GM03348 (cell line): ENCODE measurements around the gene LPAR6.
"Not testable (repeated sequence)": the region's sequence is repeated elsewhere in the genome, so short reads cannot be mapped to it uniquely, and the experiment has no call there.

Experiments
- DNase-seq: peaks from one replicate; pipeline ENCODE4 v3.0.0; 2012; ENCODE audit warnings: low spot score

Gene LPAR6

DNA sequence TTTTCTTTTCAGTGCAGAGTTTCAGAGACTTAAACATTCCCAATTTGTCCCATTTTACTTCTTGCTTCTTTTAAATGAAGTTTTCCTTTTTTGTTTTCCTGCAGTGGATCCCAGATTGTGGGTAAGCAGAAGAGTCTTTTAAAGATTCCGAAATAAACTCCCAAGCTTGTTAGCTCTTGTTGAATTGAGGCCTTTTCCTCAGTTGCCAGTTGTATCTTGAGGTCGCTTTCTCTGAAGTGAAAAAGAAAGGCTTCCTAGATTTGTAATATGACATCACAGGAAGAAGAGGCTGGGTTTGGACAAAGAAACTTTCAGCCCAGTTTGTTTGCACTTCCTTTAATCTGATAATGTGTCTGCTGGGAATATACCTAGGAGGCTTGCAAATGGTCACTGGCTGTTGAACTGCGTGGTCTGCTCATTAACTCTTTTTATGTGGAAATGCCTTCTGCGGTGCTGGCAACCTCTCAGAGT, at the start of gene LPAR6:
Gene LPAR6 (minus strand): TSS at position 233 of the 471 bp plus-strand sequence. CDS start 690 bp downstream, outside the sequence.
- peak; percentile 30 for DNase-seq

DNA sequence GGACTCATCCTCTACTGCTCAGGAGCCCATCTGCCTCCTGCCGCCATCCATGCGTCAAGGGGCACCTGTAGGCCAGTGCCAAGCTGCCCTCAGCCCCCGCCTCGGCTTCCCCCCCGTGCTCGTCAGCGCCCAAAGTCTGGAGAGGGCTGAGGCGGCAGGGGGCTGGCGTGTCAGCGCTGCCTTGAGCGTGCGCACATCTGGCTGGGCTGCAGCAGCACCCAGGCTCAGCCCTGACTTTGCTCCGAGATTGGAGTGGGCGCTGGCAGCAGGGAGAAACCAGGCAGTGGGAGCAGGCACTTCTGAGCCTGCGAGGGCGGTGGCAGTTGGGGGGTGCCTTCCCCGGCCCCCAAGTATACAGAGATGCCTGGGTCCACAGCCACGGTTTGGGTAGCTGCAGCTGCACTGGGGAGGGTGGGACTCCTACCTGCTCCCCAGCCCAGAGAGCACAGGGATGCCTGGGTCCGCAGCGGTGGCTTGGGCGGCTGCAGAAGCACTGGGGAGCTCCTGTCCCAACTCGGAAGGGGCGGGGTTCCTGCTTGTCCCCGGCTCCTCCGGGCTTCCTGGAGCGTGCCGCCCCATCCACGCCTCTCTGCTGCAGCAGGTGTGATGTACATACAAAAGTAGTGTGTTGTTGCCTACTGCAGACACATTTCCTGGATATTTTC, 44.8 kb upstream of the LPAR6 start:
- DNase-seq, result no peak

DNA sequence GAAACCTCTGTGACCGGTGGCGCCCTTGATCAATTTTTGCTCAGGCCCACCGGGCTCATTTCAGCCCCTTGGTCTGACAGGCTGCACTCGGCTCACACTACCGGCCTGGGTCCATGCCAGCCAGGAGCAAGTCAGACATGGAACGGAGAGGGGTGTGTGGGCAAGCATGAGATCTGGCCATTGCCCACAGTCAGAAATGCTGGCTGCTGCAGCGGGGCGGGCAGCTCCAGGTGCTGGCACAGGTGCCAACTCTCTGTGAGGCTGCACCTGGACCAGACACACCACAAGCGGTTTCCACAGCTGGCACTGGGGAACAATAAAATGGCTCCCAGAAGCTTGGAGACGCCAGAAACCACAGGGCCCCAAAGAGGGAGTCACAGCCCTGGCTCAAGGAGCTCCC, 43.6 kb upstream of the LPAR6 start:
- DNase-seq, result no peak

GRCh38 chr13:48451196-48451595, 38.3 kb upstream of the LPAR6 start:
- not testable (repeated sequence) for DNase-seq

DNA sequence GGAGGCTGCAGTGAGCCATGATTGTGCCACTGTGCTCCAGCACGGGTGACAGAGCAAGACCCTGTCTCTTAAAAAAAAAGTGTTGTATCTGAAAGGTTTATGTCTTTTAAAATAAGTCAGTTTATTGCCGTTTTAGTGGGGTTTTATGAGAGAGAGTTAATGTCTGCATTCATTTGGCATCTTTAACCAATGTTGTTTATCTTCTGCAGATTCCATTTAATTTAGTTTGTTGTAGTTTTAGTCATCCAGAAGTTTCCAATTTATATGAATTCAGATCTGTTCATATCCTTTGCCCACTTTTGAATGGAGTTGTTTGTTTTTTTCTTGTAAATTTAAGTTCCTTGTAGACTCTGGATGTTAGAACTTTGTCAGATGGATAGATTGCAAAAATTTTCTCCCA, 36.7 kb upstream of the LPAR6 start:
- DNase-seq, result no peak

GRCh38 chr13:48448959-48449614, 36.2 kb upstream of the LPAR6 start:
- DNase-seq, result peak; percentile 58

- DNase-seq, result no peak
Measured at GRCh38 chr13:48448285-48448958, 35.5 kb upstream of the LPAR6 start.

- peak; percentile 58 for DNase-seq
Measured at GRCh38 chr13:48446464-48446863, 33.6 kb upstream of the LPAR6 start.

DNA sequence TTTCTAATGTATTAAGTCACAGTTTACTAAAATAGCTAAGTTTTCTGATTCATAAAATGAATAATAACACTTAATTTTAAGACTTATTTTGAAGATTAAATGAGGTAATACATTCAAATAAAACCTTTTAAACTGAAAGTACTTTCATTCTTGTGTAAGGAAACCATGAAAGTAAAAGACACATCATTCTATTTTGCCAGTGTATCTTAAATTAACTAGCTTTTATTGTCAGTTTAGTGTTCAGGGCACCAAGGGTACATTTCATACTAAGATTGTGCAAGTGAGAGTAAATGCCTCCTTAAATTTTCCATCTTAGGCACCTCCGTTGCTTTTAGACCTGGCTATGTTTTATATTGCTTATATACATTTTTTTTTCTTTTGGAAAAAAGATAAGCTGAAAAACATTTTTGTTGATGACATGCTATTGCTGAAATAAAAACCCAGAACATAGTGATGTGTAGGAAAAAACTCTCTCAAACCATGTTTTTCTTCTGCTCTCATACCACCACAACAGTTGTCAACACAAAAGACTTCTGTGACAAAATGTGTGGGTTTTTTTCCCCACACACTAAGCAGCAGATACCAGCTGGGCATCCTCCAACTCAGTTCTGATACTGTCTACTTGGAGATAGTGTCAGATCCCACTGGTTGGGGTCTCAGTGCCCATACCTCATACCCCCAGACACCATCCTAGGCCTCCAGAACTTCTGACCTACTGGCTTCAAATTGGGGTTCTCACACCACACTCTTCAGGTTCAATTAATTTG, 30.7 kb upstream of the LPAR6 start:
- no peak for DNase-seq

GRCh38 chr13:48437371-48437770, 24.5 kb upstream of the LPAR6 start:
- peak; percentile 5 for DNase-seq

DNA sequence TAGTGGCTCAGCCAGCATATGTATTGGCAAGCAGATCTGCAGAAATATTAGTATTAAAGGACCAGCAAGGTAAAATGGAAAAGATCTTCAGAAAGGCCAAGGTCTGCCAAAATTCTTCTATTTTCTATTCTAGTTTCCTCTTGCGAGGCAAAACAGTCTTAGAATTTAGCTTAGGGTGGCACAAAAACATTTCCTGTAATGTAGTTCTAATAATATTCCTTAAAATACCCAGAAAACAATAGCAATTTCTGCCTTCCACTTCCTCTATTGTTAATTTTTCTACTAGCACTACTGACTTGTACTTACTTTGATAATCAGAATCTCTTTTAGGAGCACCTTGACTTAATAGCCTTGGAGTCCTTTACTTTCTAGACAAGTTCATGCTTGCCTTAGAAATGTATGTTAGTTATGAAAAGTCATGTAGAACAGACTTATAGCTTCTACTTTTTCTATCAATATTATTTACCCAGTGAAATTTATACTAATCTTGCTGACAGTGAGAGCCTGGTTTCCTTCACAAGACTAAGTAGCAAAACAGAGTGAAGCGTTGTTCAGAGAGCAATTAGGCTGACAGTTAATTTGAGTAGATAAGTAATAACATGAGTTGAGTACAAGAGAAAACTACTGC, 23.9 kb upstream of the LPAR6 start:
- DNase-seq, result no peak

- DNase-seq, result no peak
Measured at GRCh38 chr13:48434200-48434599, 21.3 kb upstream of the LPAR6 start.

GRCh38 chr13:48431987-48432615, 19.2 kb upstream of the LPAR6 start:
- peak; percentile 51 for DNase-seq

- peak; percentile 17 for DNase-seq
Measured at GRCh38 chr13:48431431-48431830, 18.5 kb upstream of the LPAR6 start.

DNA sequence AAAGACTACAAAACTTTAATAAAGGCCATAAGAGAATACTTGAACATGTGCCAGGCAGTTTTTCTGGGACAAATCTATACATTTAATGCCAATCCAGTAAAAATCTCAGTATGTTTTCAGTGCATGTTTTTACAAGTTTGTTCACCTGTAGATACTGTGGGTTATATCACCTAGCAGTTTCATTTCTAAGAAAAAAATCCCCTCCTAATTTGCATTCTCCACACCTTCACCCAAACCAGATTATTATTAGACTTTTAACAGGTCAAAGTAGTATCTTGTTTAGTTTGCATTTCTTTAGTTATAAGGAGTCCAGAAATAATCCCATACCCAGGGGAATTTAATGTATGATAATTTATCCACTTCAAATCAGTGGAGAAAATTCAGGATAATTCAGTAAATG, 17.0 kb upstream of the LPAR6 start:
- no peak for DNase-seq

DNA sequence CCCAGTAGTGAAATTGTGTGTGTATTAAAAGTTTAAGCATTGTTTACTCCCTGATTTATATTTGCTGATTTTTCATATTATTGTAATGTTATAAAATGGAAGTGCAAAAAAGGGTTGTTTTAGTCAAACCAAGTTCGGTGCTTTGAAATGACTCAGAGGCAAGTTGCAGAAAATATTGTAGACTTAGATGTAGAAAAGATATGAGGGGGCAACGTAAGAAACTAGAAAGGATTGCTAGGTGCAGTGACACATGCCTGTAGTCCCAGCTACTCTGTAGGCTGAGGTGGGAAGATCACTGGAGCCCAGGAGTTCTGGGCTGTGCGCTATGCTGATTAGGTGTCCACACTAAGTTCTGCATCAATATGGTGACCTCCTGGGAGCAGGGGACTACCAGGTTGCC, 16.1 kb upstream of the LPAR6 start:
- DNase-seq, result no peak

DNA sequence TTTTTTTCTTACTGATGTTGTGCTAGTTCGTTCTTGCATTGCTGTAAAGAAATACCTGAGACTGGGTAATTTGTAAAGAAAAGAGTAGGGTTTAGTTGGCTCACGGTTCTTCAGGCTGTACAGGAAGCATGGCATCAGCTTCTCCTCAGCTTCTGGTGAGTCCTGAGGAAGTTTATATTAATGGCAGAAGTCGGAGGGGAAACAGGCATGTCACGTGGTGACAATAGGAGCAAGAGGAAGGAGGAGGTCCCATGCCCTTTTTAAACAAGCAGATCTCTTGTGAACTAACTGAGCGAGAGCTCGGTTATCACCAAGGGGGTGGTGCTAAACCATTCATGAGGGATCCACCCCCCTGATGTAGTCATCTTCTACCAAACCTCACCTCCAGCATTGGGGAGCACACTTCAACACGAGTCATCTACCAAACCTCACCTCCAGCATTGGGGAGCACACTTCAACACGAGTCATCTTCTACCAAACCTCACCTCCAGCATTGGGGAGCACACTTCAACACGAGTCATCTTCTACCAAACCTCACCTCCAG, 13.9 kb upstream of the LPAR6 start:
- DNase-seq, result not testable (repeated sequence)

DNA sequence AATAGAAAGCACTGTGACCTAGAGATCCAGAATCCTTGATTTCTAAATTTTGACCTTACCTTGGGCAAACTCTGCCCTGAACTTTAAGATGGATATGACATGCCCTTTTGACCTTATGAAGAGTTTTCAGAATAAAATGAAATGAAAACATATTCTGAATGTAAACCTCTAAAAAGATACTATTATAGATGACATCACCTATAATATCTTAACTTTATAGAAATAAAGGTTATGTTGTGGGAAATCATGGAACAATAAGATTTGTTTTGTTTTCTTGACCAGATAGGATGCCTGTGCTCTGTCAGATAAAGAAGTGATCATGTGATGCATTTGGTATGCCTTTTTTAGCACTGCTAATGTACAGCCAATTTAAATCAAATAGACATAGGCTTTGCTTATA, 13.1 kb upstream of the LPAR6 start:
- no peak for DNase-seq

DNA sequence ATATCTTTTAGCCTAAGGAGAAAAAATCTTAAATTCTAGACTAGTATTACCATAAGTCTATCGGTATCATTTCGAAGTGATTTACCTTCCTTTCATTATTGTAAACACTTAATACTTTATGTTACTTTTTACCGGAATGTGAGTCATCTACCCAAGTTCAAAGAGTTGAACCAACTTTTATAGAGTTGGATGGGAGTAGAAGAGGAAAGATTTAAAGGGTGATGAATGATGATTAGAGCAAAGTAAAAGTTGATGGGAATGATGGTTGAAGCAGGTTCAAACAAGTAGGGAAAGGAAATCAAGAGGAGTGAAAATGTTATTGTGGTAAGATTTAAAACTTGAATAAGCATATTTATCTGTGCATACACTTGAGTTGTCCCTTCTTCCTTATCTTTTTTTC, 11.3 kb upstream of the LPAR6 start:
- DNase-seq, result no peak

DNA sequence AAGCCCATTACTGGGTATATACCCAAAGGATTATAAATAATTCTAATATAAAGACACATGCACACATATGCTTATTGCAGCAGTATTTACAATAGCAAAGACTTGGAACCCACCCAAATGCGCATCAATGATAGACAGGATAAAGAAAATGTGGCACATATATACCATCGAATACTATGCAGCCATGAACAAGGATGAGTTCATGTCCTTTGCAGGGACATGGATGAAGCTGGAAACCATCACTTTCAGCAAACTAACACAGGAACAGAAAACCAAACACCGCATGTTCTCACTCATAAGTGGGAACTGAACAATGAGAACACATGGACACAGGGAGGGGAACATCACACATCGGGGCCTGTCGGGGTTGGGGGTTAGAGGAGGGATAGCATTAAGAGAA, 9.1 kb upstream of the LPAR6 start:
- DNase-seq, result not testable (repeated sequence)

- no peak for DNase-seq
Measured at GRCh38 chr13:48415516-48415915, 2.6 kb upstream of the LPAR6 start.
